Skin of body (tissue), 3 donors: Measurements from ENCODE around the gene DNAJC5. TPM values are rescaled to one million over a fixed set of nuclear protein-coding genes. Genes with fewer than 3 reads are reported as not detected.

Source experiments
- DNase-seq: peaks from one replicate; lab custom pipeline; 2025; lab: John Stamatoyannopoulos, UW
- small RNA-seq: library from RNA; depleted of rRNA; stranded (forward); fragments of <200 nt; gene quantifications from one replicate; pipeline ENCODE3, GENCODE V24; 2014; ENCODE audit warnings: low replicate concordance
- total RNA-seq: library from RNA; depleted of rRNA; stranded (reverse); fragments of >200 nt; gene quantifications from one replicate; pipeline ENCODE4 v1.2.3, GENCODE V29; 2014

DNAJC5 gene
- total RNA-seq, 1 donor from 2014 or later = 20.9 TPM

GRCh38 chr20:63979557-63980316, 84.8 kb downstream of the DNAJC5 start, which contains the start of gene SAMD10:
Gene SAMD10 (minus strand): TSS chr20:63979642. CDS start chr20:63979467, 175 bp downstream.
- peak; percentile 67 for DNase-seq

DNA sequence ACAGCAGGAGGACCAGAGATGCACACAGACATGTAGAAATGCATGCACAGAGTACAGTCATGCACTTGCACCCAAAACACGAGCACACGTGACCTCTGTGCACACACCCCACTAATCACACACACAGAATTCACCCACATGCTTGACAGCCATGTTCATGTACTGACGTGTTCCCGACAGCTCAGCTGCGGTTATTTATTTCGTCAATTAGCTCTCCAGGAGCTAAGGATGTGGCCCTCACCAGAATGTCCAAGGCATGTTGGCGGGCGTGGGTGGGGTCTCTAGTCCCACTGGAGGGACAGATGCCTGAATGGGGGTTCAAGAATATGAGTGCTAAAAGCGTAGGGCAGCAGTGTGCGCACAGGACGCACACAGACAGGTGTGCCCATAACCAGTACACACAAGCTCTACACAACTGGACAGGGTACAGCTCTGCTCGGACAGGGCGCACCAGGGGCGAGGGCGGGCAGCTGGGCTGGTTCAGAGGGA, 85.4 kb downstream of the DNAJC5 start:
- peak; percentile 67 for DNase-seq

DNA sequence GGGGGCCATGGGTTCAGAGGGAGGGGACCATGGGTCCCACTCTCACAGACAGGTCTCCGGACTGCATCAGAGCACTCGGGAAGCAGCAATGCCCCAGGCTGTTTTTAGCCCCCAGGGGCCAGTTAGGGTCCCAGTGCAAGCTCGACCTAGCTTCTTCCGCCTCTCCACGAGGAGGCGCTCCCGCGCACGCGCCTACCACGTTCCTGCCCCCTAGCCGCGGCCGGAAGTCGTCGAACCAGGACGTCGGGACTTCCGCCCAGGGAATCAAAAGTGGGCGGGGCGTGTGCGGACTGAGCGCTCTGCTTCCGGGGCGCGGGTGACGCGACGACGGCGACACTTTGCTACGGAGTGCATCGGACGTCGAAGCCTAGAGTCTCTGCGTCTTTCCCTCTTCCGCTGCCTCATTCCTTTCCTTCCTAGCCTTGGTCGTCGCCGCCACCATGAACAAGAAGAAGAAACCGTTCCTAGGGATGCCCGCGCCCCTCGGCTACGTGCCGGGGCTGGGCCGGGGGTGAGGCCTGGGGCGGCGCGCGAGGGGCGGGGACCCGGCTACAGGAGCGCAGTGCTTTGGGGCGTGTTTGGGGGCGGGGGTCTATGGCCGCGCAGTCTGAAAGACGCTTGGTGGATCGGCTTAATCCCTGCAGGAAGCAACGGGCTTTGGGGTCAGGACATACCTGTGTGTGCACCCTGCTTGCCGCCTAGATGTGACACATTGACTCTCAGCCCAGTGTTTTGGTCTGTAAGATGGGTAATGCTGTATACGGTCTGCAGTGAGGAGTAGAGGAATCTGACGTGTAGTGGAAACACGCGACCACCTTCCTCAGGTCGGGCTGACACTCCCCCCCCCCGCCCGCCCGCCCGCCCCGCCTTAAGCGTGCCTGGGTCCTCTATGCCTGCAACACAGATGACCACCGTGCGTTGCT, 86.1 kb downstream of the DNAJC5 start, which contains the start of gene PRPF6:
PRPF6 (plus strand) TSS at position 327 of the 923 bp plus-strand sequence; CDS start at position 441, 114 bp downstream.
- peak; percentile 93 for DNase-seq

- DNase-seq = no peak
Measured at GRCh38 chr20:63982937-63983336, 88.0 kb downstream of the DNAJC5 start.

Small RNA genes within 50 kb of the gene (small RNA-seq; reads per million reads assigned to genes)
- gene MIR647 (not detected), gene MIR941-2 (not detected), gene MIR941-4 (not detected), gene MIR941-5 (not detected), gene RNU1-134P (0.19 reads per million)

Other genes with a start within 250 kb of the DNAJC5 start
- gene STMN3, start 241.7 kb upstream of the DNAJC5 start, total RNA-seq = 21.6 TPM
- gene RTEL1, start 236.8 kb upstream of the DNAJC5 start, total RNA-seq = 13.3 TPM
- 3.4 TPM for gene TNFRSF6B, start 198.5 kb upstream of the DNAJC5 start, total RNA-seq
- gene ARFRP1, start 187.2 kb upstream of the DNAJC5 start, total RNA-seq = 16.3 TPM
- gene ZGPAT, start 187.1 kb upstream of the DNAJC5 start, total RNA-seq = 9.8 TPM
- gene LIME1, start 158.5 kb upstream of the DNAJC5 start, total RNA-seq = 3.7 TPM
- 21.5 TPM for gene SLC2A4RG, start 155.3 kb upstream of the DNAJC5 start, total RNA-seq
- 8.3 TPM for gene ZBTB46, start 63.9 kb upstream of the DNAJC5 start, total RNA-seq
- gene ABHD16B, start 33.6 kb upstream of the DNAJC5 start, total RNA-seq = not detected
- 39.3 TPM for gene TPD52L2, start 29.9 kb upstream of the DNAJC5 start, total RNA-seq
- gene UCKL1, start 61.3 kb downstream of the DNAJC5 start, total RNA-seq = 23.0 TPM
- 9.7 TPM for gene ZNF512B, start 74.8 kb downstream of the DNAJC5 start, total RNA-seq
- gene SAMD10, start 84.5 kb downstream of the DNAJC5 start, total RNA-seq = 1.6 TPM
- gene PRPF6, start 86.0 kb downstream of the DNAJC5 start, total RNA-seq = 39.9 TPM
- 0.39 TPM for gene C20orf204, start 141.1 kb downstream of the DNAJC5 start, total RNA-seq
- gene SOX18, start 154.5 kb downstream of the DNAJC5 start, total RNA-seq = 3.7 TPM
- gene TCEA2, start 168.1 kb downstream of the DNAJC5 start, total RNA-seq = 15.1 TPM
- 6.6 TPM for gene RGS19, start 184.4 kb downstream of the DNAJC5 start, total RNA-seq
- 0.89 TPM for gene OPRL1, start 185.0 kb downstream of the DNAJC5 start, total RNA-seq
- 0.39 TPM for gene LKAAEAR1, start 189.3 kb downstream of the DNAJC5 start, total RNA-seq
- gene NPBWR2, start 212.4 kb downstream of the DNAJC5 start, total RNA-seq = not detected